ENCODE measurements around the gene RANBP1. TPM values are rescaled to one million over a fixed set of nuclear protein-coding genes. Genes with fewer than 3 reads are reported as not detected.

The RANBP1 gene
- total RNA-seq, 6 donors from 2014 or later = 55.3 to 154 (median 87.8) TPM

DNA sequence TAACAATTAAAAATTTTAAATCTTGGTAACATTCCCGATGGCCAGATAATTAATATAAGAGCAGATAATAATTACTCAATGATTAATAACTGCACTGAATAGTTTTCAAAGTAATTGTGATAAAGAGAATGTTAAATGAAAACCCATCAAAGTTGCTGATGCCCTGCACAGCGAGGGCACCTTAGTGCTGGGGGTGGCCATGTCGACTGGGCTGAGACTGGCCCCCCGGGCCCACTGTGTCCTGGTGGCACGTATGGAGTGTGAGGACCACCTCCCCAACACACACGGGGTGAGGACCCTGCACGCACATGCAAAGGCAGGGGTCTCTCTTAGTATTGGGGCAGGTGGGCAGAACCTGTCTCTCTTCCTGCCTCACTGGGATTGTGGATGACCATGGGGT, 50.0 kb downstream of the RANBP1 start:
- Histone ChIP-seq H3K9me3 (no peaks in the 10 kb centered on the region), H3K4me1 (no peaks in the 10 kb centered on the region), H3K27ac (no peak overlapping the region), H3K4me3 (no peak overlapping the region), H3K27me3 (no peaks in the 10 kb centered on the region), H3K36me3 (no peaks in the 10 kb centered on the region)
- DNase-seq = peak in 1 of 2 donors; percentile 37
- no peak for ATAC-seq (ENCODE audit: low FRiP score in 2 of 2)
- TF ChIP-seq, protein P1, sequence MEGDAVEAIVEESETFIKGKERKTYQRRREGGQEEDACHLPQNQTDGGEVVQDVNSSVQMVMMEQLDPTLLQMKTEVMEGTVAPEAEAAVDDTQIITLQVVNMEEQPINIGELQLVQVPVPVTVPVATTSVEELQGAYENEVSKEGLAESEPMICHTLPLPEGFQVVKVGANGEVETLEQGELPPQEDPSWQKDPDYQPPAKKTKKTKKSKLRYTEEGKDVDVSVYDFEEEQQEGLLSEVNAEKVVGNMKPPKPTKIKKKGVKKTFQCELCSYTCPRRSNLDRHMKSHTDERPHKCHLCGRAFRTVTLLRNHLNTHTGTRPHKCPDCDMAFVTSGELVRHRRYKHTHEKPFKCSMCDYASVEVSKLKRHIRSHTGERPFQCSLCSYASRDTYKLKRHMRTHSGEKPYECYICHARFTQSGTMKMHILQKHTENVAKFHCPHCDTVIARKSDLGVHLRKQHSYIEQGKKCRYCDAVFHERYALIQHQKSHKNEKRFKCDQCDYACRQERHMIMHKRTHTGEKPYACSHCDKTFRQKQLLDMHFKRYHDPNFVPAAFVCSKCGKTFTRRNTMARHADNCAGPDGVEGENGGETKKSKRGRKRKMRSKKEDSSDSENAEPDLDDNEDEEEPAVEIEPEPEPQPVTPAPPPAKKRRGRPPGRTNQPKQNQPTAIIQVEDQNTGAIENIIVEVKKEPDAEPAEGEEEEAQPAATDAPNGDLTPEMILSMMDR (IDR thresholded peaks at IDR 0.05) = no peak
- TF ChIP-seq EP300 (IDR thresholded peaks at IDR 0.05) (no peak), POLR2AphosphoS5 (IDR thresholded peaks at IDR 0.05) (no peak), POLR2A (IDR thresholded peaks at IDR 0.05) (no peak)
- WGBS, 2 donors = 83% methylated on average over 7 of the region's 7 CpGs

DNA sequence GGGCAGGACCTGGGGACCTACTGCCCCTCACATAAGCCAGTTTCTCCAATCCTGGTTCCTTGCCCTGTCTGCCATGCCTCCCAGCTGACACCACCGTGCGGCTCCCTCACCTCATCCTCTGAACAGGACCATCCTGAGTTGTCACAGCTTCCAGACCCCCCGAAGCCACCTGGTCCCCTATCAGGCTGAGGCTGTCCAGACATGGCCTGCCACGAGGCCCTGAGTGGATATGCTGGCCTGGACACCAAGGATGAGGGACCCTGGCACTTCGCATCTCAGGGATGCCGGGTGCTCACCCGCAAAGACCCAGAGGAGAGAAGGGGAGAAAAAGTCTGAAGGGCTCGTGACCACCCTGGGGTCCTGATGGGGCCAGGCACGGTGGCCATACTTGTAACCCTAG, 50.8 kb downstream of the RANBP1 start:
- no peak for TF ChIP-seq POLR2AphosphoS5 (IDR thresholded peaks at IDR 0.05)
- TF ChIP-seq POLR2A (IDR thresholded peaks at IDR 0.05) = no peak
- TF ChIP-seq EP300 (IDR thresholded peaks at IDR 0.05) = no peak
- TF ChIP-seq, protein P1 (IDR thresholded peaks at IDR 0.05) = no peak
- DNase-seq (no peak), ATAC-seq (ENCODE audit: low FRiP score in 2 of 2) (no peak)
- H3K9me3 ChIP-seq = no peaks in the 10 kb centered on the region
- no peak overlapping the region for H3K27ac ChIP-seq
- H3K4me3 ChIP-seq = no peak overlapping the region
- H3K4me1 ChIP-seq = no peaks in the 10 kb centered on the region
- H3K36me3 ChIP-seq = no peaks in the 10 kb centered on the region
- H3K27me3 ChIP-seq = no peaks in the 10 kb centered on the region
- WGBS, 2 donors = 83 to 89% methylated on average over 8 to 9 of the region's 9 CpGs

DNA sequence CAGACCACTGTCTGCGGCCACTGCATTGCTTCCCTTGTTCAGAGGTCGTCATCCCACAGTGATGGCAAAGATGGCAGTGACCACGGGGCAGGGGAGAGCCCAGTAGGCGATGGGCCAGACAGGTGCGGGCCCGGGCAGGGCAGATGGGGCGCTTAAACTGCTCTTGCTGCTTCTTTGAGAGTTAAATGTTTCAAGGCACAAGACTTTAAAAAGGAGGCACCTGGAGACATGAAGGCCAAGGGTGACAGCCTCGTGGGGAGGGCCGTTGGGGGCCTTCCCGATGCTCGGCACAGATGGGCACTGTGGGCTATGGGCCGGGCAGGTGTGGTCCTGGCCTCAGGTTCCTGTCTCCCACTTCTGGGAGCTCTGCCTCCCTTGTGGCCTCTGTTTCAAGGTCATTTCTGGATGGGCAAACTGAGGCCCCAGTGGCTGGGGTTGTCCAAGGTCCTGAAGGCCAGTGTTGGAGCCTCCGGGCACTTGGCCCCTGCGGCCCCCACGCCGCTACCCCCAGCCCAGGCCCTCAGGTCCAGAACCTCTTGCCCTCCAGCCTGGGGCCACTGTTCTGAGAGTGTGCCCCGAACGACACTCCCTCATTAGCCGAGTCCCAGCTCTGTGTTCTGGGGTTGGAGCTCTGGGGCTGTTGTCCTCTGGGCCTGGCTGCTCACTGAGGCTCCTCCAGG, 51.9 kb downstream of the RANBP1 start:
- Histone ChIP-seq H3K36me3 (no peaks in the 10 kb centered on the region), H3K9me3 (no peaks in the 10 kb centered on the region), H3K27me3 (no peaks in the 10 kb centered on the region), H3K27ac (no peak overlapping the region), H3K4me1 (no peaks in the 10 kb centered on the region), H3K4me3 (no peak overlapping the region)
- ATAC-seq (ENCODE audit: low FRiP score in 2 of 2) = no peak
- DNase-seq = peak in 1 of 2 donors; percentile 51
- no peak for TF ChIP-seq EP300 (IDR thresholded peaks at IDR 0.05)
- TF ChIP-seq, protein P1 (IDR thresholded peaks at IDR 0.05) = no peak
- TF ChIP-seq POLR2A (IDR thresholded peaks at IDR 0.05) = no peak
- no peak for TF ChIP-seq POLR2AphosphoS5 (IDR thresholded peaks at IDR 0.05)
- 77 to 89% methylated on average over 10 to 19 of the region's 19 CpGs for WGBS, 2 donors

DNA sequence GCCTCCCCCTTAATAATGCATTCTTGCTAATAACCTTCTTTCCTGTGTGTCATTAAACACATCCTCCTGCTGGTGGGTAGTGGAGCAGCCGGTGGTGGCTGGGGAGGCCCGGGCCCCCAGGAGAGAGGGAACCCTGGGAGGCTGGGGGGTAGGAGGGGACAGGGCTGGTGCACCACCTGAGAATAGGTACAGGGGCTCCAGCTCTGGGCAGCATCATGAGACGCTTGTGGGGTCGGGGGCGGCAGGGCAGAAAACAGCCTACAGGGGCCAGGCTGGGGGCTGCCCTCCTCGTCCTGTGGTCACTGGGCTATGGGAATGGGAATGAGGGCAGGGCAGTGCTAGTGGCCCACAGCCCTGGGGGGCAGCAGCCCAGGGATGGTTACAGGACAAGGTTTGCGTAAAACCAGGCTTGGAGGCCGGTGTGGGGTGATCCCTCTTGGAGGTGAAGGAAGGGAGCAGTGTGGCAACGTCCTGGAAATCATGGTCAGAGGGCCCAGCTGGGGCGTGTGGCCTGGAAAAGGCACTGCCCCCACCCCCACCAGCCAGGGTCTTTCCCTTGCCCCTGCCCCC, 53.4 kb downstream of the RANBP1 start:
- 76% methylated on average over 10 of the region's 10 CpGs; no CpG with 5 or more reads in 1 of the 2 donors for WGBS, 2 donors

More for the DNA sequence above, 53.4 kb downstream of the RANBP1 start:
- Histone ChIP-seq H3K27ac (no peak overlapping the region), H3K36me3 (no peaks in the 10 kb centered on the region), H3K9me3 (no peaks in the 10 kb centered on the region), H3K4me3 (no peak overlapping the region), H3K4me1 (no peaks in the 10 kb centered on the region), H3K27me3 (no peaks in the 10 kb centered on the region)
- peak in 1 of 2 donors; percentile 49 for DNase-seq
- TF ChIP-seq POLR2A (IDR thresholded peaks at IDR 0.05) = no peak
- TF ChIP-seq, protein P1 (IDR thresholded peaks at IDR 0.05) = no peak
- TF ChIP-seq POLR2AphosphoS5 (IDR thresholded peaks at IDR 0.05) = no peak
- TF ChIP-seq EP300 (IDR thresholded peaks at IDR 0.05) = no peak
- no peak for ATAC-seq (ENCODE audit: low FRiP score in 2 of 2)
